SK-N-SH (cell line): ENCODE data around the gene SLC12A4.

Source experiments
- CTCF ChIP-seq: fragments of 200-600 bp; sonication (generic); IDR thresholded peaks from 2 replicates; pipeline ENCODE4 v1.6.1; 2017; ENCODE audit warnings: antibody characterized with exemption, mild to moderate bottlenecking, moderate library complexity
- EP300 ChIP-seq, 2 experiments: IDR thresholded peaks; 2 replicates each; pipeline versions ENCODE4 v1.4.0 to v1.6.1; 2012; ENCODE audit warnings: borderline replicate concordance in 1 of 2, low read depth in 1 of 2, low read length in 1 of 2
- EZH2phosphoT487 ChIP-seq: fragments of 200-600 bp; sonication (generic); IDR thresholded peaks from 2 replicates; pipeline ENCODE4 v1.6.1; 2017; ENCODE audit warnings: low read depth, mixed run types, mild to moderate bottlenecking, antibody characterized with exemption, moderate library complexity, borderline replicate concordance
- FOXM1 ChIP-seq: IDR thresholded peaks from 2 replicates; pipeline ENCODE4 v1.4.0; 2012; ENCODE audit warnings: low read depth, mild to moderate bottlenecking
- GABPA ChIP-seq: IDR thresholded peaks from 2 replicates; pipeline ENCODE4 v1.4.0; 2012; ENCODE audit warnings: low read depth, mild to moderate bottlenecking
- NRF1 ChIP-seq: IDR thresholded peaks from 2 replicates; pipeline ENCODE4 v1.6.1; 2012; ENCODE audit warnings: low read depth, mild to moderate bottlenecking, low read length
- POLR2AphosphoS5 ChIP-seq: IDR thresholded peaks from 2 replicates; pipeline ENCODE4 v1.6.1; 2012; ENCODE audit warnings: low read depth, low read length
- RAD21 ChIP-seq: IDR thresholded peaks from 2 replicates; pipeline ENCODE4 v1.6.1; 2012; ENCODE audit warnings: mild to moderate bottlenecking, low read length
- TEAD4 ChIP-seq: IDR thresholded peaks from 2 replicates; pipeline ENCODE4 v1.4.0; 2012; ENCODE audit warnings: mild to moderate bottlenecking, borderline replicate concordance; ENCODE audit not compliant: insufficient read depth
- YY1 ChIP-seq: IDR thresholded peaks from 2 replicates; pipeline ENCODE4 v1.4.0; 2012; ENCODE audit warnings: low read depth, mild to moderate bottlenecking
- TF ChIP-seq, protein P1 (sequence below): IDR thresholded peaks from 2 replicates; pipeline ENCODE4 v1.4.0; 2012; ENCODE audit warnings: low read depth
- TF ChIP-seq, protein P2 (sequence below): IDR thresholded peaks from 2 replicates; pipeline ENCODE4 v1.6.1; 2012; ENCODE audit warnings: mild to moderate bottlenecking, low read depth, low read length, moderate library complexity
- TF ChIP-seq, protein P3 (sequence below): IDR thresholded peaks from 2 replicates; pipeline ENCODE4; 2012
- TF ChIP-seq, protein P4 (sequence below): IDR thresholded peaks from 2 replicates; pipeline ENCODE4 v1.4.0; 2012; ENCODE audit warnings: low read depth, borderline replicate concordance

DNA sequence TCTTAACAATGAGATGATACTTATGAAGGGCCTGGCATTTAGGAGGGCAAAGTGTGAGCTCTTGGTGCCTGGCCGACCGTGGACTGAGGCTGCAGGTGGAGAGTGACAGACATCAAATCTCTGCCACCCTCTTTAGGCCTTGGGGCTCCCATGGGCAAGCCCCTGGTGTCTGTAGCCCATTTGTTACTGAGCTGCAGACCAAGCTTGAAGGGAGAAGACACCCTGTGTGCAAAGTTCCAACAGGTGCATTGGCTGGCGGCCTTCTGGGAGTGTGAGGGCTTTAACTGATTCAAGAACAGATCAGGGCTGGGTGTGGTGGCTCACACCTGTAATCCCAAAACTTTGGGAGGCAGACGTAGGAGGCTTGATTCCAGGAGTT, 36.0 kb downstream of the SLC12A4 start:
- no peak for TF ChIP-seq NRF1
- no peak for TF ChIP-seq CTCF
- TF ChIP-seq EZH2phosphoT487 = no peak
- TF ChIP-seq, protein P1, sequence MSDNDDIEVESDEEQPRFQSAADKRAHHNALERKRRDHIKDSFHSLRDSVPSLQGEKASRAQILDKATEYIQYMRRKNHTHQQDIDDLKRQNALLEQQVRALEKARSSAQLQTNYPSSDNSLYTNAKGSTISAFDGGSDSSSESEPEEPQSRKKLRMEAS = no peak
- no peak for TF ChIP-seq YY1
- TF ChIP-seq, protein P2, sequence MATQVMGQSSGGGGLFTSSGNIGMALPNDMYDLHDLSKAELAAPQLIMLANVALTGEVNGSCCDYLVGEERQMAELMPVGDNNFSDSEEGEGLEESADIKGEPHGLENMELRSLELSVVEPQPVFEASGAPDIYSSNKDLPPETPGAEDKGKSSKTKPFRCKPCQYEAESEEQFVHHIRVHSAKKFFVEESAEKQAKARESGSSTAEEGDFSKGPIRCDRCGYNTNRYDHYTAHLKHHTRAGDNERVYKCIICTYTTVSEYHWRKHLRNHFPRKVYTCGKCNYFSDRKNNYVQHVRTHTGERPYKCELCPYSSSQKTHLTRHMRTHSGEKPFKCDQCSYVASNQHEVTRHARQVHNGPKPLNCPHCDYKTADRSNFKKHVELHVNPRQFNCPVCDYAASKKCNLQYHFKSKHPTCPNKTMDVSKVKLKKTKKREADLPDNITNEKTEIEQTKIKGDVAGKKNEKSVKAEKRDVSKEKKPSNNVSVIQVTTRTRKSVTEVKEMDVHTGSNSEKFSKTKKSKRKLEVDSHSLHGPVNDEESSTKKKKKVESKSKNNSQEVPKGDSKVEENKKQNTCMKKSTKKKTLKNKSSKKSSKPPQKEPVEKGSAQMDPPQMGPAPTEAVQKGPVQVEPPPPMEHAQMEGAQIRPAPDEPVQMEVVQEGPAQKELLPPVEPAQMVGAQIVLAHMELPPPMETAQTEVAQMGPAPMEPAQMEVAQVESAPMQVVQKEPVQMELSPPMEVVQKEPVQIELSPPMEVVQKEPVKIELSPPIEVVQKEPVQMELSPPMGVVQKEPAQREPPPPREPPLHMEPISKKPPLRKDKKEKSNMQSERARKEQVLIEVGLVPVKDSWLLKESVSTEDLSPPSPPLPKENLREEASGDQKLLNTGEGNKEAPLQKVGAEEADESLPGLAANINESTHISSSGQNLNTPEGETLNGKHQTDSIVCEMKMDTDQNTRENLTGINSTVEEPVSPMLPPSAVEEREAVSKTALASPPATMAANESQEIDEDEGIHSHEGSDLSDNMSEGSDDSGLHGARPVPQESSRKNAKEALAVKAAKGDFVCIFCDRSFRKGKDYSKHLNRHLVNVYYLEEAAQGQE = no peak
- no peak for TF ChIP-seq FOXM1
- TF ChIP-seq TEAD4 = no peak
- TF ChIP-seq RAD21 = no peak
- TF ChIP-seq EP300 (IDR thresholded peaks at IDR 0.05; ENCODE audit: borderline replicate concordance in 1 of 2, low read depth in 1 of 2, low read length in 1 of 2) = no peak
- no peak for TF ChIP-seq GABPA
- TF ChIP-seq, protein P3, sequence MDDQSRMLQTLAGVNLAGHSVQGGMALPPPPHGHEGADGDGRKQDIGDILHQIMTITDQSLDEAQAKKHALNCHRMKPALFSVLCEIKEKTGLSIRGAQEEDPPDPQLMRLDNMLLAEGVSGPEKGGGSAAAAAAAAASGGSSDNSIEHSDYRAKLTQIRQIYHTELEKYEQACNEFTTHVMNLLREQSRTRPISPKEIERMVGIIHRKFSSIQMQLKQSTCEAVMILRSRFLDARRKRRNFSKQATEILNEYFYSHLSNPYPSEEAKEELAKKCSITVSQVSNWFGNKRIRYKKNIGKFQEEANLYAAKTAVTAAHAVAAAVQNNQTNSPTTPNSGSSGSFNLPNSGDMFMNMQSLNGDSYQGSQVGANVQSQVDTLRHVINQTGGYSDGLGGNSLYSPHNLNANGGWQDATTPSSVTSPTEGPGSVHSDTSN = no peak
- no peak for TF ChIP-seq POLR2AphosphoS5
- TF ChIP-seq, protein P4, sequence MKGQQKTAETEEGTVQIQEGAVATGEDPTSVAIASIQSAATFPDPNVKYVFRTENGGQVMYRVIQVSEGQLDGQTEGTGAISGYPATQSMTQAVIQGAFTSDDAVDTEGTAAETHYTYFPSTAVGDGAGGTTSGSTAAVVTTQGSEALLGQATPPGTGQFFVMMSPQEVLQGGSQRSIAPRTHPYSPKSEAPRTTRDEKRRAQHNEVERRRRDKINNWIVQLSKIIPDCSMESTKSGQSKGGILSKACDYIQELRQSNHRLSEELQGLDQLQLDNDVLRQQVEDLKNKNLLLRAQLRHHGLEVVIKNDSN = no peak
